NCI-H1694 (cell line): ENCODE measurements around the gene ANTXR1.

ENCODE experiments used
- DNase-seq: peaks from one replicate; lab custom pipeline; 2025; lab: John Stamatoyannopoulos, UW

Gene ANTXR1

DNA sequence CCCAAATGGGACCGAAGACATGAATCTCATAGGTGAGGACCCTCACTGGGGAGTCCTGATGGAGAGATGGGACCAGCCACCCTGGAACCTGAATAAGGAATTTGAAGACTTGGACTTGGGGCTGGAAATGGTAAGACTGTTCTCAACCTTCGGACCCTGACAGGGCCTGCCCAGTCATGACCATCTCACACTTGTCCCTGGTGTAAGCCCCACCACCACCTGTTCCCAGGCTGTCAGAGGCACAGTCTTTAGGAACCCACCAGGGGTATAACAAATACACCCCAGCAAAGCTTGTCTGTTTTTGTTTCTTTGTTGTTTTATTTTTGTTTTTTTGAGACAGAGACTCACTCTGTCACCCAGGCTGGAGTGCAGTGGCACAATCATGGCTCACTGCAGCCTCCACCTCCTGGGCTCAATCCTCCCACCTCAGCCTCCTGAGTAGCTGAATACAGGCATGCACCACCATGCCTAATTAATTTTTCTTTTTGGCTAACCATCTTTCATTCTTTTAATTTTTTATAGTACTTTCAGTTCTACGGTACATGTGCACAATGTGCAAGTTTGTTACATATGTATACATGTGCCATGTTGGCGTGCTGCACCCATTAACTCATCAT, 267.9 kb downstream of the ANTXR1 start:
- DNase-seq: no peak

DNA sequence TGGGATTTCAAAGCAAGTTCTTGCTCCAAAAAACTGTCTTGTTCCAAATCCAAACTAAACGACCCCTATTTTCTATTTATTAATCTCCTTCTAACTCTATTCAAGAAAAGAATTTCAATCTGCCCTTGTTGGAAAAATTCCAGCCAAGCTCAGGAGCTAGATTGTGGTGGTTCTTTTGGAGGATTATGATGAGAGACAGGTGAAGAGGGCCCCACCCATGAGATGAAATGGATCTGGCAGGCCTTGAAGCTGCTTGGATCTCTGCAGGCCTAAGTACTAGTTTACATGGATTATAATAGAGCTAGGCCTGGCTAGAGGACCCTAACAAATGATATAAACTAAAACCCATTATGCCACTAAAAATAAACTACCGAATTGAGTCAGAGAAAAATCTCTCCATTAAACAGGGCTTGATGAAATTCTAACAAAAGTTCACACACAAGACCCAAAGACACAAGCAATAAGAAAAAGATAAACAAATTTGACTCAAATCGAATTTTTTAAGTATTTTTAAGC, 272.5 kb downstream of the ANTXR1 start:
- DNase-seq: no peak

DNA sequence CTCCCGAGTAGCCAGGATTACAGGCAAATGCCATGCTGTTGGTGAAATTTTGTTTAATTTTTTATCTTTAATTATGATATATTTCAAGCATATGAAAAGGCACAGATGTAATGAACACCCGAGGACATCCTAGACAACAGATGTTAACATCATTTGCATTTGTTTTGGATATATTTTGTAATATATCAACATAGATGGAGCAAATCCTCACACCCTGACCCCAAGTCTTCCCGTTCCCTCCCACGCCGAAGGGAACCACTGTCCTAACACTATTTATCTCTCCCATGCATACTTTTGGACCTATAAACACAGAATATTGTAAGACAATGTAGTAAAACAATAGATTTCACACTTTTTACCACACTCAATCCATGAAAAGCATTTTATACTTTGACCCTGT, 274.6 kb downstream of the ANTXR1 start:
- no peak for DNase-seq

DNA sequence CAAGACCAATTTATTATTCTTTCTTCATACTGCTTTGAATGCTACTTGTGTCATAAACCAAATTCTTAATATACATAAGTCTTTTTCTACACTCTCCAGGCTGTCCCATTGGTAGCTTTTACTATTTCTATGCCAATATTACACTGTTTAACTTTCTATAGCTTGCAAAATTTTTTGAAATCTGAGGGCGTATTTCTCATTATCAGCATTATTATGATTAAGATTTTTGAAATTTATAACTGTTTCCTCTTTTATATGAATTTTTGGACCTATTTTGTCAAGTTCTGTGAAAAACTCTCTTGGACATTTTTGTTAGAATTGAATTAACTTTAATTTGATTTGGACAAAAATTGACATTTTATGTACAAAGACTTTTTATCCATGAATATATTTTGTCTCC, 275.4 kb downstream of the ANTXR1 start:
- DNase-seq: no peak

DNA sequence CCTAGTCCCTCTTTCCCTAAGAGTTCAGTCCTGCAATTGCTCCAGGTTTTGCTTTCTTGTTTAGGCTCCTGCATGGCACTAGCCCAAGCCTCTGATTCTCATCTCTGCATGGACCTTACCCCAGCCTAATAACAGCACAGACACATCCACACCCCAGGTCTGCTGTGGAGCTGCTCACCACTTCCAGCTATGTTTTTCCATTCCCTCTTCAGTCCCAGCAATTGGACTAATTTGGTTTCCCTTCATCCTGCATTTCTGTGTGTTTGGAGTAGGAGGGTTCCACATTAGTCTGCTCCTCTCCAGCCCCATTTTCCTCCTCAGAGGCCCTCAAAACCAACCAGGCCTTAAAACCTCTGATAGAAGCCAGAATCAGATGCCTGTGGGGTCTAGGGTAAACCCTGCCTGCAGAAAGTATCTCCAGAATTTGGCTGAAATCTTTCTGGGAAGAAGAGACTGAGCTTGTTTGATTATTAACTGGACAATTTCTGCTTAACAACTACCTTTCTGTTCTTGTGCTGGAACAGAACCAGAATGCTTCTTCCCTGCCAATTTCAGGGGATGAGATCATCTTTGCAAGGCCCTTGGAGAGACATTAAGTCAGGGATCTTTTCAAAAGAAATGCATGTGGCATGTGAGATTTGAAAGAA, 278.1 kb downstream of the ANTXR1 start:
- DNase-seq: no peak

DNA sequence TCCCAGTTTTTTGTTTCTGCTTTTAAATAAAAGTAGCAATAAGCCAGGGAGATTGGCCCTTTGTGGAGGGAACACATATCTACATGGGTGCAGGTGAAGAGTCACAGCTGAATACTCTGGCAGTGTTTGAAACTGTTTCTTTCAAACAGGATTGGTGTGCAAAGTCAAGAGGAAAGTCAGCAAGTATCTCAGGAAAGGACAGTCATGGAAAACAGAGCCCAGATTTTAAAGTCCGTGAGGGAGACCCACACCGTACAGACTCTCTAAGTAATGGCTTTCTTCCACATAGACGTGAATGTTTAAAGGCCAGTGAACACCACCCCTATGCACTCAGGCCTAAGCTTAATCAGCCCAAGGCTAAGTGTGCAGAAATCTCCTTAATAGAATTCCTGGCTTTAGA, 278.7 kb downstream of the ANTXR1 start:
- DNase-seq: no peak

DNA sequence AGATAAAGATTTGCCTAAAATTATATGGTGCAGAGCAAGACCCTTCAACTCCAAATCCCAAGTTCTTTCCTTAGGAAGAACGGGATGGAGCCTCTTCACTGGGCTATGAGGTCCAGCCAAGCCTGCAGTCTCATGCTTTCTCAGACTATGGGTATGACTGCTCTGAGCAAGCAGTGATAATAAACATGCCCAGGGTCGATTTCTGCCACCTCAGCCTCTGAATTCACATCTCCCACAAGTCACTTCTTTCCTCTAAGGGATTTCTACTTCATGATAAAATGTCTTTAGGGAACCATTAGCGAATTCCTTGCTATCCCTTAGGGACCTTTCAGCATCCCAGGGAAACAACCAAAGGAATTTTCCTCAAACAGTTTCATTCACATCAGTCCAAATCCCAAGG, 279.3 kb downstream of the ANTXR1 start:
- DNase-seq: no peak

DNA sequence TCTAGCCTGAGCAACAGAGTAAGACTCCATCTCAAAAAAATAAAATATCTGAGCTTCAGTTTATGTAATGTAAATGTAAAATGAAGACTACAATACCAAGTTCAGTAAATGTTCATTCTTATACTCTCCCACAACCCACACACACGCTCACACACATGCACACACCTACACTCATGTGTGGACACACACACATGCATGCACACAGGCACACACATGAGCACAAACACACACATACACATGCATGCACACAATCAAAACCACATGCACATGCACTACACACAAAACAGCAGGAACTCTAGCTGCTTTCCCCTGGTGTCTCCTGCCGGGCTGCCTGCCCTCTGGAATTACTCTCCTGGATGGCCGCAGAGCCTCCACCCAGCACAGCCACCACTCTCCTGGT, 283.4 kb downstream of the ANTXR1 start:
- DNase-seq: no peak

DNA sequence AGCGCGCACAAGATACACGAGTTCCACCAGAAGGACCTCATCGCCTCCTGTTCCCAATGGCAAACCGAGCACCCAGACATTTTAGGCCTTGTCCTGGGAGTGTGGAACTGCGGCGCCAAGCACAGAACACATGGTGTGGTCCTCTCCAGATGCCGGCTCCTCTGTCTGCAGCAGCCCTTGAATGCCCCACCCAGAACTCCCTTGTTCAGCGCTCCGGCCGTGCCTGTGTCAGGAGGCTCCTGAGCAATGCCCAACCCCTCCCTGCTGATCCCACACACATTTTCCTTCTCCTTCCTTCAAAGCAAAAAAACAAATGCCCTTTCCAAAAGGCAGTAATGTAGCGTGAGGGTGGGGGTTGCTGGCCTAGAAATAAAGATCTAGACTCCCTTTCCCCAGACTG, 284.2 kb downstream of the ANTXR1 start:
- DNase-seq: no peak

DNA sequence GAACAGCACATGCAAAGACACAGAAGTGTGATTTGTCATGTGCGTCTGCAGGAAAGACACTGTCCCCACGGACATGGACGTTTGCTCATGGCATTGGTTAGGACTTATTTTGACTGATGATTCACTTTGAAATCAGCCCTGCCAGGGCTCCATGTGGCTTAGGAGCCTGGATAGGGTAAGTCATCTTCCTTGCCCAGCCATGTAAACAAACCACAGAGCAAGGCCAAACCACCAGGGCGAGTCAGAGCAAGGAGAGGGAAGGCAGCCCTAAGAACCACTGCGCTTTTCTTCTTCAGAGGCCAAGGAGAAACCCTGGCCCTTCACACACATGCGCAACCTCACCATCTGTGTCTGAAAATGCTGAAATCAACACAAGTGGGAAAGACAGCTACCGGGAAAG, 285.3 kb downstream of the ANTXR1 start:
- no peak for DNase-seq

DNA sequence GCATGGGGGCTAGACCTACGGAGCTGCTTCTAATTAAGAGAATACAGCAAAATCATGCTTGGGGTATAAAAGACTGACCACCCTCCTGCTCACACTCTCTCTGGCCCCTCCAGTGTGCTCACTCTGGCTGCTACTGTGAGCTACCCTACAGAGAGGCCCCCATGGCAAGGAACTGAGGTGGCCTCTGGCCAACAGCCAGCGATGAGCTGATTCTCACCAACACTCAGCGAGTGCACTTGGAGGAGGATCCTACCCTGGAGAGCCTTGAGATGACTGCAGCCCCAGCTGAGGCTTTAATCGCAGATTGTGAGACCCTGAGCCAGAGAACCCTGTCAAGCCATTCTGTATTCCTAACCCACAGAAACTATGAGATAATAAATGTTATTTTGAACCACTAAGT, 285.9 kb downstream of the ANTXR1 start:
- no peak for DNase-seq
